HG02943 (cell line): ENCODE results near the gene ACCS.

ENCODE experiments used
- ATAC-seq: cut with Tn5 transposase; IDR thresholded peaks from one replicate; pipeline ENCODE4 v1.9.1; 2021; ENCODE audit warnings: mild to moderate bottlenecking, low read depth, moderate library complexity; ENCODE audit not compliant: unreplicated experiment

The ACCS gene

DNA sequence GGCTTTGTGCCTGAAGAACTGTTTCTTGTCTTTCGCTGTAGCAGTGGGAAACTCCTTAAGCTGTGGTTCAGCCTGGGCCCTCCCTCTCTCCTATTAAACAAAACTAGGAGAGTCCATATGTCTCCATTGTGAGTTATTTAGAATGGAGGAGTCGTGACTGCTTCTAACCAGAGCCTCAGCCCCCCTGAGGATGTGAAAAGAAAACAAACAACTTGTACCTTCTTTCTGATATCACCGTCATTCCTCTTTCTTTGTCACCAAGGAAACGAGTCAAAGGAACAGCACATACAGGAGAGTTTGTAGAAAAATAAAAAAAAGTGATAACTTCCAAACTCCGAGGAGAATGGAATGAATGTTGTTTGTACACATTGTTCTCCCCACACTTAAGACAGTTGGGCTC lies 17.8 kb downstream of the ACCS start:
- ATAC-seq: no peak

GRCh38 chr11:44085330-44085729 lies 19.3 kb downstream of the ACCS start:
- no peak for ATAC-seq

DNA sequence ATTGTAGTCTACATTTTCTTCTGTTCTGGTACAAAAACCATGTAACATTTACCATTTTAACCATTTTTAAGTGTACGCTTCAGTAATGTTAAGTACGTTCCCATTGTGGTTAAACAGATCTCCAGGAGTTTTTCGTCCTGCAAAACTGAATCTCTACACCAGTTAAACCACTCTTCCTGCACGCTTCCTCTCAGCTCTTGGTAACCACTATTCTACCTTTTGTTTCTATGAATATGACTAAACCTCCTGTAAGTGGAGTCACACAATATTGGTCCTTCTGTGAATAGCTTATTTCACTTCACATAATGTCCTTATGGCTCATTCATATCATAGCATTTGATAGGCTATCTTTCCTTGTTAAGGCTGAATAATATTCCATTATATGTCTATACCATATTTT lies 22.3 kb downstream of the ACCS start:
- ATAC-seq: no peak

DNA sequence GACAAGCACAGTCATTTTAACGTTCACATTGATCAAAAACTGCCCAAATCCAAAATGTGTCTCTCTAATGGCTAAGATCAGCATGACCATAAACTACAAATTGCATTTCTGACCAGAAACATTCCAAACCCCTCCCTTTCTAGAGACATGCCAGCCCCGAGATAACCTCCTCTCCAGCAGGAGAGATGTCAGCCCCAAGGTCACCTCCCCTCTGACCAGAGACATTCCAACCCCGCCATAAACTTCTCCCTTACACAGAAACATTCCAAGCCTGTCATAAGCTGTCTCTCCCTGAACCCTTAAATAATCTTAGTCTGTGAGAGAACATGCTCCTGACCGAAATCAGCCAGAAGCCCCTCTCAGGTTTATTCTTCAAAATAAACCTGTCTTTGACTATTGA lies 22.8 kb downstream of the ACCS start:
- ATAC-seq: no peak

DNA sequence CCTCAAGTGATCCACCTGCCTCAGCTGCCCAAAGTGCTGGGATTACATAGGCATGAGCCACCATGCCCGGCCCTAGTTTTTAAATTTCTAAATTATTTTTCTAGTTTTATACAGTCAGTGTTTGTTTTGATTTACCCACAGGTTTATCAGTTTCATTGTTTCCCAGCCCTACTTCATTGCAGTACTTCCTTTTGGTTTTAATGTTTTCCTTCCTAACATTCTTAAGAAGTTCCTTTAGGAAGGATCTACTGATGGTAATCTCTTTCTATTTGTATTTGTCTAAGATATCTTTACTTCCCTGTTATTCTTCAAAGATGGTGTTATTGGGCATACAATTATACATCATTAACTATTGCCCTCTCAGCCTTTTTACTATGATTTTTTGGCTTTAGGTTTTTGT lies 24.5 kb downstream of the ACCS start:
- ATAC-seq: no peak

DNA sequence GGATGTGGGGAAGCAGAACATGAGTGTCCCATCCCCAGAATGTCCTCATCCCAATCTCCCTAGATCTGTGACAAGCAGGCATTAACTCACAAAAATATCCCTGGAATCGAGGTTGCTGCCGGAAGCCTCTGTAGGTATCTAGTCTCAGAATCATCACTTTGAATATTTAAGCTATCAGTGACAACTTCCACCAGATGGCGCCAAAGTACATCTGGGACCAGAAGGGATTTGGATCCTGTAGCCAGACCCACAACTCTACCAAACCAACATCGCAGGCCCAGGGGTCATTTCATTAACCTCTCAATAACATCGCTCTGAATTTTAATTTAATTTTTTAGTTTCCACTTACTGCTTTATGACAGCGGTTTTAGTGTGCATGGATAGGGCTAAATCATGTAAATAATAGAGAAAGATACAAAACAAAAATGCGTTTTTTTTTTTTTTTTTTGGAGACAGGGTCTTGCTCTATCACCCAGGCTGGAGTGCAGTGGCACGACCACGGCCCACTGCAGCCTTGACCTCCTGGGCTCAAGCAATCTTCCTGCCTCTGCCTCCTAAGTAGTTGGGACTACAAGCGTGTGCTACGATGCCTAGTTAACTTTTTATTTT lies 28.3 kb downstream of the ACCS start:
- no peak for ATAC-seq

GRCh38 chr11:44095506-44096359 lies 29.7 kb downstream of the ACCS start, which contains the start of gene EXT2:
TSS of gene EXT2 (plus strand) at chr11:44095678. CDS start at chr11:44107713, 12,035 bp downstream.
- peak; percentile 91 for ATAC-seq

DNA sequence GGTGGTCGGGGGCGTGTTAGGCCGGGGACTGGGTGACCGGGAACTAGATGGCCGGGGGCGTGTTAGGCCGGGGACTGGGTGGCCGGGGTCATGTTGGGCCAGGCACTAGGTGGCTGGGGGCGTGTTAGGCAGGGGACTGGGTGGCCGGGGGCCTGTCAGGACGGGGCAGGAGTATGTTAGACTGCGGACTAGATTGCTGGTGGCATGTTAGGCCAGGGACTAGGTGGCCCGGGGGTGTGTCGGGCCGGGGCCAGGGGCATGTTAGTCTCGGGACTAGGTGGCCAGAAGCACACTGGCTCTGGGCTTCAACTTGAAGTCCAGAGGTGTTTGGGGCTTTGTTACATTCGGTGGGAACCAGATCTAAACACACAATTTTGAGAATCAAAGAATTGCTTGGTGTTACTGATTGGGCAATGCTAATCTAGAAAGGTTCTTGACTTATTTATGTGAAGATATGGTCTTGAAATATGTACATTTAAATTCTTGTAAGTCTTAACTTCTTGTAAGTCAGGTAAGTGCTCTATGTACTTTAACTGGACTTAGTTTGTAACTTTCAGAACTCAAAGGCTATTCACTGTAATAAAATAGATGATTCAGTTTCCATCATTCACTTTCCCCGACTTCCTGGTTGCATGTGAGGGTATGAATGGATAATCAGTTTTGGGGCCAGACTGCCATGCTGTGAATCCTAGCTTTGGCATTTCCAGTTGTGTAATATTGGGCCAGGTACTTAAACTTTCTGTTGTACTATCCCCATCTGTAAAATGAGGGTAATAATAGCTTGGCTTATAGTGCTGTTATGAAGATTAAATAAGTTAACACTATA lies 30.5 kb downstream of the ACCS start:
- no peak for ATAC-seq

DNA sequence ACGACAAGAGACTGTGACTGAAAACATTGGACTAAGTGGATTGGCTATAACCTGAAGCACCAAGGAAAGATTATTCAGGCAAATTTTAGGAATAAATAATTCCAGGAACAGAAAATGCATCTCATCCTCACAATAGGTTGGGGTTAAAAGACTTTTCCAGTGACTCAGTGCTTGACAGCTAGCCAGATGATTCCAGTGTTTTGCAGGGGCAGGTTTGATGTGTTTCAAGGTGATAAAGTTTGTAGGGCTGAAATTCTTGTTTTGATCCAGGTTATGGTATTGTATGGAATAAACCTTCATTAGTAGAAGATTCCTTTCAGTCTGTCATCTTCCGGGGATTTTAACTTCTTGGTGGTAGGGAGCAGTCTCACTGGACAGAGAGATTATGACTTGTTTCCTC lies 31.8 kb downstream of the ACCS start:
- ATAC-seq: no peak

- ATAC-seq: no peak
Measured at GRCh38 chr11:44101098-44101497, 35.0 kb downstream of the ACCS start.

DNA sequence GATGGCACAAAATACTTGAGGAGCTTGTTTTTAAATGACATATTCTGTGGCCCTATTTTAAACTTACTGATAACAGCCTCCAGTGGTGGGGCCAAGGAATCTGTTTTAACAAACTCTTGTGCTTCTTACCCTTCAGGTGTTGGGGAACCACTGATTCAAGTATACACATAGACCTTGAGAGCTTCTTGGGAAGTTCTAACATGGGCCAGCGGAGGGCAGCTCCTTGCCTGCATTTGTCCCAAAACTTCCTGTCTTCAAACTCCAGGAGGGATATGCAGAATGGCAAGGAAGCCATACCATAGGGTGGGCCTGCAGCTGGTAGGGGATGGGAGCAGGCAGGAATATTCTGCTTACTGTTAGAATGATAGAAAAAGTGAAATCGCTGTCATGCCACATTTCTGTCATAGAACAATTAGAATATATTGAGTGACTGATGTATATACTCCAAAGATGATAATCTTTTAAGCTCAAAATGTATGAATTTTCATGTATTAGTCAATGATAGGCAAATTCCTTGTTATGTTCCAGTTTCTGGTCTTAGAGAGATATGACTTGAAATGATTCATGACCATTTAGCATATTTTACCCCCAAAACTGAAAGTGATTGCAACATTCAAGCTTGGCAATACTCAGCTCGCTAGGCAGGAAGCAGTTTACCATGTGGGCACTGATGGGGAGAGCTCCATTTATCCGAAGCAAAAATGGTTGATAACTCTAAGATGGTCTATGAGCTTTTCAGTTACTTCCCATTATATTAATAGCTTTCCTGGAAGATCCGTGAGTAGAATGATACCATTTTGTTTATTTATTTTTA lies 38.6 kb downstream of the ACCS start:
- no peak for ATAC-seq

DNA sequence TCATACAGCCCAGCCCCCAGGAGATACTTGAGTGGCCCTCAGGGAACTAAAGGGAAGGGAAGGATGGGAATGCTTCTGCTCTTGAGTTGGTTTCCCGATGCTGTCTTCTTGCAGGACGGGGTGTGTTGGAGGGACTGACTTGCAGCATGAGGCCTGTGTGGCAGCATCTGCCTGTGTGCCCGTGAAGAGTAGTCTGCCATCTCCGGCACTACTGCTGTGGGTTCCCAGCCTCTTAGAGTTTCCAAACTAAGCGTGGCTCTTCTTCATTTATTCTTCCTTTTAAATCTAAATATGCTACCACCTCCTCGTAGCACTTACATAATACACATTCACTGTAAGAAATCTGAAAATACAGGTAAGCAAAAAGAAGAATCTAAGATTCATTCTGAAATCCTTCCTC lies 42.2 kb downstream of the ACCS start:
- ATAC-seq: no peak

DNA sequence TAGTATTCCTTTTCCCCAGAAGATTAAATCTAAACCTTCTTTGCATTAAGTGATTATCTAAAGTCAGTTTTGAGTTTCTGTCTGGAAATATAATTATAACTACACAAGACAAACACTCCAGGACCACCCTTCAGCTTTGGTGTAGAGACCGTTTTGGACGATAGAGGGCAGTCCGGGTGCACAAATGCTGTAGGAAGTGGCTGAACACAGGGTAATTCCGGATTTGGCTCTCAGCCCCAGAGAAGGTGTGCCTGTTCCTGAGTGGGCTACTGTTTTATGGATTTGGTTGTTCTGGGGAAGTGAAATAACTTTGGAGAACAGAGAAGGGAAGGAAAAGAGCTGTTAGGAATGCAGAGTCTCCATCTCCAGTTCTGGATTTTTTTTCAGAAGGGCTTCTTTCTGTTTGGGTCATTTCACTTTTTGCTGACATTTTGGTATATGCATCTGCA lies 44.2 kb downstream of the ACCS start:
- peak; percentile 85 for ATAC-seq

DNA sequence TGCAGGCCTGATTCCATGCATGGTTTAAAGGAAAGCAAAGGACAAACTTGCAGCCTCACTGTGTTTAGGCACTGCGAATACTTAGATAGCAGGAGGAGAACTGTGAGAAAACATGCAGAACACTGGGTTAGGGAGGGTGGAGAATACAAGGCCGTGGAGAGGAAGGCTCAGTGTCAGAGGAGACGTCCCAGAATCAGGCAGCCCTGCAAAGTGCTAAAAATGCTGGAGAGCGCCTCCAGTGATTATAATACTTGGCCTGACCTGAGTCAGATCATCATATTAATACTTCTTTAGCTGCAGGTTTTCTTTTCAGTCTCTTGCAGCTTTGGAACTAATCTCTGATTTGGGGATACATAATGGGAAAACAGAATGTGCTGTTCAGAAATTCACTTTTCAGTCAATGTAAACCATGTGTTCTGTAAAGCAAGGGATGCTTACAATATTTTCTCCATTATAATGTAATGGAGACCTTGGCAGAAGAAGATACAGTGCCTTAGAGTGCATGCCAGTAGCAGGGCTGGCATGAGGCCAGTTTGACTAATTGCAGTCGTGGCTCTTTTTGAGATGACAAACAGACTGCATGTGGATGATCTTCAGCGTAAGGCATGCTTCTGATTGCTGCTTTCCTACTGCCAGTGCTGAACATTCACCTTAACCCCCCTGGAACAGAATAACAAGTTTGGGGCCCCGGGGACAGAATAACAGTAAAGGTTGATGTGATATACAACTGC lies 46.2 kb downstream of the ACCS start:
- ATAC-seq: no peak

DNA sequence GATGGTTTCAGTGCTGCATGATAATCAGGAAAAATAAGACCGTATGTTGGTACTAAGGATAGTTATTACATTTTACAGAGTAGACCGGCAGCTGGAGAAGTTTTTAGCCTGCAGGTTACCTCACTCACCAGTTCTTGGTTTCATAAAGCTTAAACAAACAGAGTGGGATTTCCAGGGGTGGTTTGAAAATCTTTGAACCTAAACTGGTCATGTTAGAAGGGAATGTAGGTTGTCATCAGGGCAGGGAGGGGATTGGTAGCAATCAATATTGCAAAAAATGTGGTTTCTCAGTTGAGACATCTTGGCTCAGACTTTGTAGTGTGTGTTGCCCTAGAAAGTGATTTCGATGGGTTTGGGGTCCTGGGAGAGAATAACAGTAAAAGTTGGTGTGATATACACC lies 46.9 kb downstream of the ACCS start:
- ATAC-seq: no peak

DNA sequence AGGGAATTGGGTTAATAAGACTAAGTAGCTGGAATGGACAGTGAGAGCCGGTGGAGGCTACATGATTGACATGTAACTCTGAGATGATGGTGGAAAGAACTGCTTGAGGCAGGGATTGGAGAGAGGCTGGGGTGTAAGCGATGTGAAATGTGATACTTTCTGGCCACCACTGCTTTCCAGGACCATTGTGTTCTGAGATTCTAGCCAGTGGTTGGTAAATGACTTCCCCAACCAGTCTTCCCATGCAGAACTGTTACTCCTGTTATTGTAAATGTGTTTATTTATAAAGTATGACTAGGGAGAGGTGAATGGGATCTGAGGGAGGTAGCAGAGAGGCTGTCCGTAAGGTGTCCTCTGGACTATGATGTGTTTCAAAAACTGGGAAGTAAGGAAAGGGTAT lies 47.5 kb downstream of the ACCS start:
- no peak for ATAC-seq

DNA sequence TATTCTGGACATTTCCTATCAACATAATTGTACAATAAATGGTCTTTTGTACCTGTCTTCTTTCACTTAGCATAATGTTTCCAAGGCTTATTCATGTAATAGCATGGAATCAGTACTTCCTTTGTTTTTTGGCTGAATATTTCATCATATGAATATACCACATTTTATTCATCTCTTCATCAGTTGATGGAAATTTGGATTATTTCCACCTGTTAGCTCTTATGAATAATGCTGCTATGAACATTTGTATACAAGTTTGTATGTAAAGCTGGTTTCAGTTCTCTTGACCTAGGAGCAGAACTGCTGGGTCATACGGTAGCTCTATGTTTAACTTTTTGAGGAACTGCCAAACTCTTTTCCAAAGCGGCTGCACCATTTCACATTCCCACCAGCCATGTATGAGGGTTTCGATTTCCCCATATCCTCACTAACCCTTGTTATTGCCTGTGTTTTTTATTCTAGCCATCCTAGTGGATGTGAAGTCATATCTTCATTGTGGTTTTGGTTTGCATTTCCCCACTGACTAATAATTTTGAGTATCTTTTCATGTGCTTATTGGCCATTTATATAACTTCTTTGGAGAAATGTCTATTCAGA lies 50.3 kb downstream of the ACCS start:
- ATAC-seq: no peak

DNA sequence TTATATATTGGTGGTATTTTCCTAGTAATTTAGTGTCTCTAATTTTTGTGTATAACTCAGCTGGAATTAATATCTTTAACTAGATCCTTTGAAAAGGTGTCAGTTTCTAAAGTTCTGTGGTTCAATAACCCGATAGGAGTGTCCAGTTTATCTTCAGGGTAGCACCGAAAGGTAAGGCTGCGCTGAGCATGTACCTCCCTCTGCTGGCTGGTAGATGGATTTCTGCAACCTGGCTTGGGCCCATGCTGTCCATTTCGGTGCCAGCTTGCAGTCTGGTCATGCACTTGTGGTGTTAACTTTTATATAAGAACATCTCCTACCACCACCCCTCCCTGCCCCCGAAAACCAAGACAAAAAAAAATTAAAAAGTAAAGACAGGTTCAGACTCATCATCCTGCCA lies 54.1 kb downstream of the ACCS start:
- no peak for ATAC-seq

- ATAC-seq: no peak
Measured at GRCh38 chr11:44125598-44125997, 59.5 kb downstream of the ACCS start.
